RWPE1 (cell line): ENCODE measurements around the gene APLN.

Experiments used
- CTCF ChIA-PET: fragments of 350-600 bp; sonication (Branson Sonifier 250); formaldehyde crosslinking; extraction: SDS; loops from one replicate; lab custom pipeline; 2021; lab: Yijun Ruan, JAX
- POLR2A ChIA-PET: fragments of 400-600 bp; formaldehyde crosslinking; extraction: SDS; loops from one replicate; lab custom pipeline; 2020; ENCODE audit warnings: antibody characterized with exemption; ENCODE audit not compliant: low non-redundant PET; lab: Yijun Ruan, JAX
- DNase-seq: peaks from one replicate; pipeline ENCODE4 v3.0.0; 2012; ENCODE audit warnings: low spot score
- H3K27ac ChIP-seq: fragments of 450-650 bp; 2 replicates; pipeline ENCODE4 v1.5.1; 2017
- CTCF ChIP-seq: fragments of 450-650 bp; conservative IDR thresholded peaks from 2 replicates; pipeline ENCODE4 v1.5.1; 2017; ENCODE audit warnings: low read depth, mild to moderate bottlenecking

The APLN gene

GRCh38 chrX:129629837-129630236, 24.9 kb downstream of the APLN start:
- CTCF ChIA-PET = no interaction called here

DNA sequence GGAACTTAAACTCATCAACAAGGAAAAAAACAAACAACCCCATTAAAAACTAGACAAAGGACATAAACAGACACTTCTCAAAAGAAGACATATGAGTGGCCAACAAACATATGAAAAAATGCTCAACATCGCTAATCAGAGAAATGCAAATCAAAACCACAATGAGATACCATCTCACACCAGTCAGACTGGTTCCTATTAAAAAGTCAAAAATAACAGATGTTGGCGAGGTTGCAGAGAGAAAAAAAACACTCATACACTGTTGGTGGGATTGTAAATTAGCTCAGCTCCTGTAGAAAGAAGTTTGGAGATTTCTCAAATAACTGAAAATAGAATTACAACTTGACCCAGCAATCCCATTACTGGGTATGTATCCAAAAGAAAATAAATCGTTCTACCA, 28.7 kb downstream of the APLN start:
- ChIA-PET CTCF (no interaction called here), POLR2A (no interaction called here)
- no peak overlapping the region for H3K27ac ChIP-seq
- DNase-seq = no peak
- no peak for TF ChIP-seq CTCF

More at GRCh38 chrX:129629837-129630236, 24.9 kb downstream of the APLN start:
- POLR2A ChIA-PET = no interaction called here
- no peak overlapping the region for H3K27ac ChIP-seq
- TF ChIP-seq CTCF = no peak
- DNase-seq = no peak

- no peak overlapping the region for H3K27ac ChIP-seq
- POLR2A ChIA-PET = no interaction called here
- DNase-seq = no peak
Observed at GRCh38 chrX:129622757-129623301, 31.9 kb downstream of the APLN start.

DNA sequence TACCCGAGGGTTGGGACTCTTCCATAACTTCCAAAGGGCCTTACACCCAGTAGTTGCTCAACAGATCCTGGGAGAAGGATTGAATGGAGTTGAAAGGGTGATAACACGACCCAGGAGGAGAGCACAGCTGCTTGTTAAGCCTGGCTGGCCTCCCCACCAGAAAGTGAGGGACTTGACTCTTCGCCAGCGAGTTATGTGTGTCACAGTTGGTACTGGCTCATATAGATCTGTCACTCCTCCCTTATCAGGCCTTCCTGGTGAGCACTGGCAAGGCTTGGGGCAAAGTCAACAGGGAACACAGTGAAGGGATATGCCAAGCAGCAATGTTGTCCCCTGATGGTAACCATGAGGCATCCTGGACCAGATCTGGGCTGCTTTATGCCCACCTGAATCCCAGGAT, 35.8 kb downstream of the APLN start:
- ChIA-PET POLR2A (no interaction called here), CTCF (no interaction called here)
- no peak for TF ChIP-seq CTCF
- H3K27ac ChIP-seq = no peak overlapping the region
- DNase-seq = no peak

More at GRCh38 chrX:129622757-129623301, 31.9 kb downstream of the APLN start:
- TF ChIP-seq CTCF = no peak
- CTCF ChIA-PET = no interaction called here

DNA sequence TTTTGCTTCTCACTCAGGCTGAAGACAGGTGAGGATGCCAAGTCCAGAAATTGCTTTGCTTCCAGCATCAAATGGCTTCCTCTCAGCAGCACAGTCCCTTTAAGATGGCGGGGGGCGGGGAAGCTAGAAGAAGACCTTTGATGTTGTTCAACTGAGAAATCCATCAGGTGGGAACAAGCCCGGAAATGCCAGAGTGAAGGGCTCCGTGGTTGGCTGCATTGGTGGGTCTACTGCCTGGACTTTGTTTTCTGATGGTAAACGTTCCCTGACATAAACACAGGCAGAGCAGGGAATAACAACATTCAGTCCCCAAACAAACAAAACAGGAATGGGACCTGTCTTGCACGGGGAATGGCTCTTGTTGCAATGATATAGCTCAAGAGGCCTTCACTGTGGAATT, 37.3 kb downstream of the APLN start:
- CTCF ChIA-PET = no interaction called here
- no peak for TF ChIP-seq CTCF
- POLR2A ChIA-PET = no interaction called here

GRCh38 chrX:129614481-129615255, 40.1 kb downstream of the APLN start:
- ChIA-PET POLR2A (no interaction called here), CTCF (no interaction called here)
- DNase-seq = no peak
- no peak overlapping the region for H3K27ac ChIP-seq
- no peak for TF ChIP-seq CTCF

More for the DNA sequence above, 37.3 kb downstream of the APLN start:
- no peak overlapping the region for H3K27ac ChIP-seq
- DNase-seq = no peak
